ENCODE measurements around the gene CACNA2D2.
A peak's percentile ranks its signal among the peaks of the same experiment; 100 is the strongest.

CACNA2D2 gene

DNA sequence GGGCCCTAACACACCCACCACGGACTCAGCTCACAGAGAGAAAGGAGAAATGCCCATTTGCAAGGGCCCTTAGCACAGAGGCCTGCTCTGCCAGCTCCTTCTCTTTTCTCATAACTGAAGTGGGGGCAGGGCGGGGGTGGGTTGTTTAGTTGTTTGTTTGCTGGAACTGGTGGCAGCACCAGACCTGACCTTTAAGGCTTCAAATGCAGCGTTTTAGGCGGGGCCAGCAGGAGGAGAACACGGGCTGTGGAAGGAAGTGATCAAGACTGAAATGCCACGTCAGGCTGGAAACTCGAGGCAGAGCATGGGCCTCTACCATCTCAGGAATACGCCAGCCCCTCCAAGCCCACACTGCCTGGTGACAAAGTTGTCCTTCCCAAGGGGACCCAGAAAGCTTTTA lies 9.3 kb downstream of the CACNA2D2 start:
- DNase-seq, result no peak

DNA sequence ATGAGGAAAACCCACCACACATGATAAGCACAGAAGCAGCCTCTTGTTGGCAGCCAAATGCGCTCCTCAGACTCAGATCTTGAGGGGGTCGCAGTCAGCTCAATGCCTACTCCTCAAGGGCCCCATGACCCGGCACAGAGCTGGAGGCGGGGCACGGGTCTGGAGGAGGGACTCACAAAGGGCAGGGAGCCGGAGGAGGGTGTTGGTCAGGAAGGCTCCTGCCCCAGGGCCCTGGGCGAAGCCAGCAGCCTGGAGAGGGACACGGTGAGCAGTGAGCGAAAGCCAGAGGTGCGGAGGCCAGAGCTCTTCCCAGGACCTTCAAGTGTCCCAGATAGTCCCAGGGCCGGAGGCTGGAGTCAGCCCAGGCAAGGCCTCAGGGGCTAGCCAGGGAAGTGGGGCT lies 9.8 kb downstream of the CACNA2D2 start:
- DNase-seq, result no peak

DNA sequence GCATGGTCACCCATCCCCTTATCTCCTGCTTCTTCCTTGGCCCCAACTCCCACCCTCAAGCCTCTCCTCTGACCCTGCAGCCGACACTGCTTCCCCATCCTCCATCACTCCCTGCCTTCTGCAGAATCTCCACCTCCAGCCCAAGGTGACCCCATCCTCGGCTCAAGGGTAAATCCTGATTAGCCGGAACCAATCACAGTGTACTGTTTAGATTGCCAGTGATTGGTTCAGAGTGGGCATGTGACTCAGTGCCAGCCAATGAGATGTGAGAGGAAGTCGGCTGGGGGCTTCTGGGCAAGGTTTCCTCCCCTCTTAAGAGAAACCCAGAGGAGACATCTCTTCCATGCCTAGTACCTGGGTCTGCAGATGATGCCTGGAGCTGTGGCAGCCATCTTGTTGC lies 10.3 kb downstream of the CACNA2D2 start:
- DNase-seq, result no peak

DNA sequence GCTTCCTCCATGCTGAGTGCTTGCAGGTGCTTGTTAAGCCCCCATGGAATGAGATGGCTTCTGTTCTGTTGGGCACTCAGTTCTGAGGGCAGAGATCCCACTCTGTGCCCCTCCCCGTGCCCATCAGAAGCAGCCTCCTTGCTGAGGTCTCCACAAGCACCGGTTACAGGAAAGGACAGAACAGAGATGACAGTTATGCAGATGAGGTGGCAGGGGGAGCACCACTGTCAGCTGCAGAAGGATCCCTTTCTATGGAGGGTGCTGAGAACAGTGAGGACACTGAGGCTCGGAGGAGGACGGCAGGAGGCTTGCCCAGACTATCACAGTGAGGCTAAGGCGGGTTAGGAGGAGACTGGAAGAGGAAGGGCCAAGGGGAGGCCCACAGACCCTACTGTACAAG lies 12.4 kb downstream of the CACNA2D2 start:
- peak; percentile 26 for DNase-seq

DNA sequence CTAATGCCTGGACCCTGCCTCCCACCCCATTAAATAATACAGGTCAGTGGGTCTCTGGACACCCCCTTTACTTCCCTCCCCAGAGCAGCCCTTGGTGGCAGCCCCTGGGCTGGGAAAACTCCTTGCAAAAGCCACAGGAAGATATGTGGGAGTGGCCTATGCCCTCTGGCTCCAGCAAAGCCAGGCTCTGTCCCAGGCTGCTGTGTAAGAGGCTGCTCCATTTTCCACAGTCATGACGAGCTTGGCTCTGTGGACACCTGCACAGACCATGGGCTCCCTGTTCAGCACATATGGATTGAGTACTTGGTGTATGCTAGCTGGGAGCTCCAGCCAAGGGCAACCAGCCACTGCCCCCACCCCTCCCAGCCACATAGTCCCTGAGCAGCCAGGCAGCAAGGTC lies 13.0 kb downstream of the CACNA2D2 start:
- no peak for DNase-seq

DNA sequence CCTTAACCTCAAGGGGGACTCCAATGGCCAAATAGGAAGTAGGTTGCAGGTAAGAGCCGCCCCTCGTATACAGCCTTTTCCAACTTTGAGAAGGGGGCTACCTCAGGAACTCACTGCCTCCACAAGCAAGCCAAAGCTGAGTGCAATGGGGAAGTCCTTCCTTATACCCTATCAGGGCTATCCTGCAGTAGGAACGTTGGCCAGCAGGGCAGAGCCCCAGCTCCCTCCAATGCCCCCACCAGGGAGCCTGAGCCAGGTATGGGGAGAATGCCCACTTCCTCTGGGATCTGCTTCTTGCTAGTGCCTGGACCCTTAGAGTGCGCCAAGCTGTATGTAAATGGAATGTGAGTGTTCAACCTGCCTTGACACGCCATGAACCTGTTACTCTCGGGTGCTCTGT lies 16.3 kb downstream of the CACNA2D2 start:
- DNase-seq, result no peak

DNA sequence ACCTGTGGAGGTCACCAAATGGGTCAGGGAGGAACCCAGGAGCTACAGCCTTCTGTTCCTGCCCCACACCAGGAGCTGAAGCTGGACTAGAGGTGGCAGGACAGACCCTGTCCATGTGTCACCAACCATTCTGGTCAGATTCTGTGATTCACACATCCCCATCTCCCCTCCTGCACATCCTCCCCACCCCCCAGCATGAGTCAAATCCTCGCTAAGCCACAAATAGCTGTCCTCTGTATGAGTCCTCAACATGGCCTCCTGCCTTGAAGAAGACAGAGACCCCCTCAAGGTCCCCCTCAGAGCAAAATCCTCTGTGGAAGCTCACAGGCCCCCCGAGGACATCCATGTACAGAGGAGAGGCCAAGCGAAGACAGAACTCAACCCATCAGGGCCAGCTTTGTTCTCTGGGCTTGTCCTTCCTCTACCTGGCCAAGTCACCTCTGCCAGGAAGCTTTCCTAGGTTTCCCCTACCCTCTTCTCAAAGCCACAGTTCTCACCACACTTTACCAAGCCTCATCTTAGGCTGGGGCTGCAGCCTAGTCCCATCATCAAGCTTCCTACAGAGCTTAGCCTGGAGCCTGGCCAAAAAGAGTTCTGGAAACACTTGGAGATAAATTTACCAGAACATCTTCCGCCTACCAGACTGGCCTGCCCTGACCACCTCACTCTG lies 17.1 kb downstream of the CACNA2D2 start:
- no peak for DNase-seq

DNA sequence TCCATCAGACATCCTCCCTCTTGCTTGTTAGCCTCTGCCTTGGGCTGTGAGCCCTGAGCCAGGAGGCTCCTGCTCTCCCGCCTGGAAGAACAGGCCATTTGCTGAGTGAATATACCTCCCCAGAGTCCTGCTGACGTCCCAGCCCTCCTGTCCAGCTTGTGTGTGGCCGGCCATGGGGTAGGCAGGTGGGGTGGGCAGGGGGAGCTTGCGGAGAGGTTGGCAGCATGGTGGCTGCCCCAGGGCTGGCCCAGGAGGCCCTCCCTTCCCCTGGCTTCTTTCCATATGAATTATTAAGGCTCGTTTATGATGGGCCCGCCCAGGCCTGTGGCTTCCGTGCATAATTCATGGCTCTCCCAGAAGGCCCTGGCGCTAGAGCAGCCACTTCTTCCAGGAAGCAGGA lies 18.7 kb downstream of the CACNA2D2 start:
- DNase-seq, result no peak

DNA sequence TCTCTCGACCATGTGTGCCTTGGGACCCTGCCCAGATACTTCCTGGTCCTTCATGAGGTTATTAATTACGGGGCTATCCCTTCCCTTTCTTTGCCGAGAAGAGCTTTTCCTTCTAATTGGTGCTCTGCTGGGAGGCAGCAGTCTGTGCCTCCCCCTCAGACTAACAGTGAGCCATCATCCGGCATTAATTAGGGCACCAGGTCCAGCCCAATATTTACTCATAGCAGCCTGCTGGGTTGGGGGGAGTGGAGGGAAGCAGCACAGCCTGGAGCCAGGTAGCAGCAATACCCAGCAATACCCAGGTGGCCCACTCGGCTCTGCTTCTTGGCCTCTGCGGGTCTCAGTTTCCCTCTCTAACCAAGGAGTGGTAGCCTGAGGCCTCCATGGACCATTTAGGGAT lies 20.1 kb downstream of the CACNA2D2 start:
- no peak for DNase-seq

DNA sequence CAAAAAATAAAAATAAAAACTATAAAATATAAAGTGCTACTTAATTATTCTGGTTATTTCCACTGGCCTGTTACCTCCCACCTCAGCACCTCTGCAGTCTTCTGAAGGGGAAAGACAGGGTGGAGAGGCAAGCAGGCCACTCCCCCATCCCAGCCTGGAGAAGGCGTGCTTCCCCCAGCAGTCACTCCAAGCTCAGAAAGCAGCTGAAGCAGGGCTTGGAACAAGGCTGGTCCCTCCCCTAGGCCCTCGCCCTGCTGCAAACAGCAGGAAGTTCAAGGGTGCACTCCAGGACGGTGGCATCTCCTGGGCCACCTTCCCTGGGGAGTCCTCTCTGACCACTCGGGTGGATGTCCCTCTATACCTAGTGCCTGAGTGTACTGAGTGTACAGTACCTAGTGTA lies 21.4 kb downstream of the CACNA2D2 start:
- no peak for DNase-seq

DNA sequence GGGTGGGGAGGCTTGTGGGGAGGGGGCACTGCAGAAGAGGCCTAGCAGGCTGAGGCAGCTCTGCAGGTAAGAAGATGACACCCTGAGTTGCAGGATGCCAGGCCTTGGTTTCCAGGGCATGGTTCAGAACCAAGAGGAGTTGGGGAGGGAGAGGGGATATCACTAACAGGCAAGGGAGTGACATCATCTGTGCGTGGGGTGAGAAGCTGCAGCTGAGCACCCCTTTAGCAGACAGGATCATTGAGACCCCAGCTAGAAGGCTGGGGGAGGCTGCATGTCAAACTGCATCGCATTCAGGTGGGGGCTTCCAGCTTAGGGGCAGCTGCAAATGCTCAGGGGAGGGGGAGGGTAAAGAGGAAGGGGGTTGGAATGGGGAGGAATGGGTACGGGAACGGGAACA lies 23.0 kb downstream of the CACNA2D2 start:
- no peak for DNase-seq

DNA sequence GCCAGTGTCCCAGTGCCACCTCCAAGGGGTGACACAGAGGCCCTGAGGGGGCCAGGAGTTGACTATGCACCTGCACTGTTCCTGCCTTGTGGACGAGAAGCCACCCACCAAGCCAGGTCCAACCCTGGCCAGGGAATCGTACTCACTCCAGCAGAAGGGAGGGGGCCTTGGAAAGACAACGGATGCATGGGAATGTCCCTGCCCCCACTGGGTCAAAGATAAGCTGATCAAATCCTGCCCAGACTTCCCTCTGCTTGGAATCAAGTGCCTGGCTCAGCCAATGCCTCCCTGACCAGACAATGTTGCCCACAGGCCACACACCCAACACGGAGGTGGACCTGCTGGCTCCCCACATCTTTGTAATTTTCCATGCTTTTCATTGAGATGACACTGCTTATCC lies 23.9 kb downstream of the CACNA2D2 start:
- DNase-seq, result no peak

DNA sequence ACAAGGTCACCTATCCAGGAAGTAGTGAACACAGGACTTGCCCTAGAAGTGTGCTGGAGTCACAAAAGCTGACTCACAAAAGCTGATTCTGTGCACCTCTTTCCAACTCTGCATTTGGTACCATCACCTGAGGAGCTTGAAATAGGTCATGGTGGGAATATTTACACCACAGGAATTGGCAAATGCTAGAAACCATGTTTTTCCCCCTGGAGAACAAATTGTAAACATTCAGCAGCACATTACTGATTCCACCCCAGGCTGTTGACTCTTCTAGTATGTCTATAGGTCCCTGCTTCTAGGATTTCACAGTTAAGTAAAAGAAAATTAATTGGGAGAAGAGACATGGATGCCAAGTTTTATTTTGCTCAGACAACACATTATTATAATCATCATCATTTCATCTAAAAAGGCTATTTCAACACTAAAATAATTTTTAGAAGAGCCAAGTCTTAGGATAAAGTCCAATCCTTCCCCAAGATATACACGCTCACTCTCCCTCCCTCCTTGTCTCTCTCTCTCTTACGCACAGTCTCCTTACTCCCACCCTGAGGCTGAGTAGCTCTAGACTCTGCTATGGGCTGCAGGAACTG lies 24.7 kb downstream of the CACNA2D2 start:
- no peak for DNase-seq

DNA sequence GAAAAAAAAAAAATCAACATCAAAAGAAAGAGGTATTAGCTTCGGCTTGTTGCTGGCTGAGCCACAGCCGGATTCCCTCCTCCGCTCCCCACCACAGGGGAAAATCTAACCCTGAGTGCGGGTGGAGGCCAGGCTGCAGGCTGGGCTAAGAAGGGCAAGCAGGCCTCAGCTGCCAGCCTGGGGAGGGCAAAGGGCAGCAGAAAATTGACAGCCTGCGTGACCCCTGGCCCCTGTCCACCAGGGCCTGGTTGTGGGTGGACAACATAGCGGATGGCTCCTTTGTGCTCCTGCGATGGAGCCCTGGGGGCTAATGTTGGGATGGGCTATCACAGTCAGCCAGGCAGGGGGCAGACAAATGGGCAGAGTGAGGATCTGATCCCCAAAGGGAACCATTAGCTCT lies 25.4 kb downstream of the CACNA2D2 start:
- DNase-seq, result no peak

DNA sequence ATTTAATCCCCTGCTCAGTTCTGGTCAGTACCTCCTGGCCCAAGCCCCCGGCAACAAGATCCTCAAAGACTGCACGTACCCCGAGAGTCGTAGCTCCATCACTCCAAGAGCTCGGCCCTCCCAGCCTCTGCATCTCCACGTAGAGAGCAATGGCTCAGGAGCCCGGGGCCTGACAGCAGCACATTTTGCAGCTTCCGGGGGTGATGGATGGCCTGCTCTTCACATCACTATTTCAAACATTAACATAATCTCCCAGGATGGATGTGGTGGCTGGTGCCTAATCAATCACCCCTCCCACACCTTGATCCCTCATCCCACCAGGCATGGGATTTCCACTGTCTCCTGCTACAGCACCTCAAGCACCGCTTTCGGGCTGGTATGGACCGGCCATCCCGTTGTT lies 28.1 kb downstream of the CACNA2D2 start:
- no peak for DNase-seq

DNA sequence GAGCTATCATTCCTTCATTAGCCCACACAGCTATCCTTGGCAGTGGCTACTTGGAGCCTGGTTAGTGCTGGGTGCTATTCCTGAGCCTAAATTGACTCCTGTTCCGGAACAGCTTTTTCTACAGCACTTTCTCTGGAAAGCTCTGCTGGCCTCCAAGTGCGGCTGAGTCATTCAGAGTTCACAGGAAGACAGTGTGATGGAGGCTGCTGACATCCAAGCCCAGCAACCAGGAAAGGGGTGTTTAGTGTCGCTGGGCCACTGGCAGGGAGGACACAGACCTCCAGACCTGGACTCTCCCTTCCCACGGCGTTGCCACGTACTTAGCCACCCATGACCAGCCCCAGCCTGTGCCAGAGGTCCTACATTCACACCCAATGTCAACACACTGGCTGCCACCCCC lies 28.7 kb downstream of the CACNA2D2 start:
- no peak for DNase-seq

DNA sequence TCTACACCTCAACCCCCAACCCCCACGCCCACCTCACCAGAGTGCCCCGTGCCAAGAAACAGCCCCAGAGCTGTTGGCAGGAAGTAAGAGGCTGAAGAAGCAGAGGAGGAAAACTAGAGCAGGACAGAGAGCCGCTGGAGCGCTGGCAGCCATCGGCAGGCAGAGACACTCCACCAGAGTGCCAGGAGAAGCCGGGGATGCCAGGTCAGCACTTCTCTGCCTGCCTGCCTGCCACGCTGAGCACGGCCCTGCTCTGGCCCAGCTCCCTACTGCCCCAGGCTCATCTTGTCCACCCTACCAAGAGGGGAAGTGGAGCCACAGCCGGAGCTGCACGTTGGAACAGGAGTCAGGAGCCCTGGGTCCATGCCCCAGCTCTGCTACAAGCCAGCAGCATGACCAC lies 29.7 kb downstream of the CACNA2D2 start:
- DNase-seq, result no peak

DNA sequence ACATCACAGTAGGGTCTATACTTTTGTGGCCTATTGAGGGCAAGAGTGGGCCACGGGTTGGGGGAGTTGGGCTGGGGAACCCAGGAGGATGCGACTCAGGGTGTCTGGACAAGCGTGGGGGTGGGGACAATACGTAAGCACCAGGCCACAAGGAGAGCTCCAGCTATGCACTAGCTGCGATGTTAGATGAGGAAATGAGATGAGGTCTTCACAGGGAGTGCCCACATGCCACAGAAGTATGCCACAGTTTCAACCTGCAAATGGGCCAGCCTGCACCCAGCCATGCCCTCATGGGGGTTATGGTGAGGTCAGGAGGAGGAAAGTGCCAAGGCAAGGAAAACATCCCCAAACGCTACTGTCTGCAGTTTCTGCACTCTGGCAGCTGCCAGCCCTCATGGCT lies 30.5 kb downstream of the CACNA2D2 start:
- DNase-seq, result no peak

DNA sequence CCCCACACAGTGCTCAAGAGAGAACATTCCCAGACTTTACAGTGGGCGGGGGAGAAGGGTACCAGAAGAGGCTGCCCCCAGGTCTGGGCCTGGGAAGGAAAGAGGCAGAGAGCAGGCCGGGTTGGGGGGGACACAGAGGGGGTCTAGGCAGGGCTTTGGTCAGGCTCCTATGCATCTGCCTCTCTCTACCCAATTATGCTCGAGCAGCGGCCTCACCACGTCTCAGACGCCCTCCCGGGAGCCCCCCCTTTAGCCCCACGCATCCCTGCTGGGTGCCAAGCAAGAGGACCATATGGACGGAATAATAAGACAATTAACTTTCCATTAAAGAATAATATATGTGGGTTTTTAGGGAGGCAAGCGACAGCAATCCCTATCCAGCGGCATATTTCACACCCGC lies 32.8 kb downstream of the CACNA2D2 start:
- DNase-seq, result no peak

DNA sequence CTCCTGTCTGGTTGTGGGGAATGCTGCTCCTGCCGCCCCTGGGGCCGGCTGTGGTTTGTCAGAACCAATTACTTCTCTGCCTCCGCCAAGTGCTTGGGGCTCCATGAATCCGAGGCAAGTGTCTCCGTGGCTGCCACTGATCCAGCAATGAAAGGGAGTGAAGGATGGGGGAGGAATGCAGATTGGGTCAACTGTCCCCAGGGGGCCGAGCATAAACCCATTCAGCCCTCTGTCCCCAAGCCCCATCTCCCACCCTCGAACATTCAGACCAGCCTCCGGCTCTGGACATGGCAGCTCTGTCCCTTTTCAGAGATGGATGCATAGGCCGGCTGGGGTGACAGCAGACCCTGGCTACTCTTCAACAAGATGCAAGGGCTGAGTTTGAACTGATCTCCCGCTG lies 35.5 kb downstream of the CACNA2D2 start:
- DNase-seq, result no peak

DNA sequence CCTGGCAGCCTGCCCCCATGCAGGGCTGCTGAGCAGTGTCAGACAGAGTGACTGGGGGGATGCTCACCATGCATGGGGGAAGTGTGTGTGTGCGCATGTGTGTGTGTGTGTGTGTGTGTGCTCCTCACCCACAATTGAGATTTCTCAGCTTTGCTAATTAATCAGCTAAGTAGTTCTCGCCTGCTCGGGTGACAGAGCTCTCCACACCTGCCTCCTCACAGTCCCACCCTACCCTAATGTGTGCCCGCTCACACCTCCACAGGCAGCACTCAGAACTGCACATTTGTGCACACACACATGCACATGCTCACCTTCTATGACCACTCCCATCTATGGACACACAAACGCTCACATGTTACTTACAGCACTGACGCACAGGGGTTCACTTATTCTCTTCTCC lies 37.3 kb downstream of the CACNA2D2 start:
- DNase-seq, result no peak

DNA sequence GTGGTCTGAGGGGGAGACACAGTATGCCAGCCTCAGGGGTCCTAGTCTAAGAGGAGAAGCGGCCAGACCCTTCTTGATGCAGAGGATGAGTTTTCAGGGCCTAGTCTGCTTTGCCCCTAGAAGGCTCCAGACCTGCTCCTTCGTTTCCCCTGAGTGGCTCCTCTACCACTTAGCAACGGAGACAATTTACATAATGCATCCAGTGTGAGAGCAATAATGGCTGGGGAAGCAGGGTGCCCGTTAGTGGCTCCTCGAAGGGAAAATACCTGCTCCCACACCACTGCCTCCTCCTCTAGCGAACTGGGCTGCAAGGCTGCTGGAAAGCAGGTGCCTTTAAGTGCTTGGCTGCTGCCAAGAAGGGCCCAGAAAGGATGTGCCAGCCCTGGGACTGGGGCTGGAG lies 38.9 kb downstream of the CACNA2D2 start:
- no peak for DNase-seq

DNA sequence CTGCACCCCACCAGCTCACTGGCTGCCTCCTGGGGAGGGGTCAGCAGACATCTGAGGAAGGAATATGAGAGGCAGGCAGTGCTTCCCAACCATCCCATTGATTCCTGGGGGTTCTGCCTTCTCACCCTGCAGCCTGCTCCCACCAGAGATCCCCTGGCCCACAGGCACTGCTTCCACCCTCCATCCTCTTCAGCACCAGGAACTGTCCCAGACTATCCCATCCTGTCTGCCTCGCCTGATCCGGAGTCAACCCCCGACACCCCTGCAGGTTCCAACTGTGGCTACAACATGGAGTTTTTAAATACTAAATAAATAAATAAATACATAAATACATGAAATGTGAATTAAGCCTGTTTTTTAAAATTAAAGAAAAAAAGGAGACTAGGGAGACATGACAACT lies 43.6 kb downstream of the CACNA2D2 start:
- DNase-seq, result no peak

DNA sequence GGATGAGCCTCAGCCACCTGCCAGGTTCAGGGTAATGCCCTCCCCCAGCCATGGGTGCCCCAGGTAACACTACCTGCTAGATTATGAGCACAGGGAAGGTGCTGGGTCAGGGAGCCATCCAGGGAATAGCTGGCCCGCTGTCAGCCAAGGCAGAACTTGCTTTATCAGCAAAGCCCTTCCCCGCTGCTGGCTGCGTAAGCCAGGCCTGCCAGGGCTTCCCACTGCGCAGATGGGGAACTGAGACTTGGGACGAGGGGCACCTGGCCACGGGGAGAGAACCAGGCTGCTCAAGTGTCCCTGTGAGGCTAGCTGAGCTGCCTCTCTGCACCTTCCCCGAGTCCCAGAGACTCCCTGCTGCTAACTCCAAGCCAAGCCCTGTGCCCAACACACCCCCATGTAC lies 45.4 kb downstream of the CACNA2D2 start:
- DNase-seq, result no peak
